HepG2 (cell line): ENCODE data around the gene FAM161A. TPM values are rescaled to one million over a fixed set of nuclear protein-coding genes. Genes with fewer than 3 reads are reported as not detected.

Experiments
- CENPT ChIP-seq: sonication (generic); formaldehyde crosslinking; IDR thresholded peaks from 2 replicates; pipeline ENCODE4 v1.8.0; 2022; ENCODE audit warnings: low read depth, mild to moderate bottlenecking, moderate library complexity, missing genetic modification reagents
- HNRNPUL1 ChIP-seq: fragments of 200-400 bp; formaldehyde crosslinking; IDR thresholded peaks from 2 replicates; pipeline ENCODE4 v1.6.1; 2017; ENCODE audit warnings: low read depth, mild to moderate bottlenecking, low read length, moderate library complexity
- HOXD1 ChIP-seq: sonication (generic); formaldehyde crosslinking; IDR thresholded peaks from 2 replicates; pipeline ENCODE4 v1.5.0; 2020; ENCODE audit warnings: missing genetic modification reagents
- JARID2 ChIP-seq: sonication (generic); formaldehyde crosslinking; IDR thresholded peaks from 2 replicates; pipeline ENCODE4 v1.8.1; 2023; ENCODE audit warnings: missing genetic modification reagents, inconsistent platforms; ENCODE audit not compliant: insufficient replicate concordance
- RARA ChIP-seq: IDR thresholded peaks from 2 replicates; pipeline ENCODE4 v1.6.1; 2016; ENCODE audit warnings: missing genetic modification reagents, missing compliant biosample characterization
- SALL2 ChIP-seq: sonication (generic); formaldehyde crosslinking; IDR thresholded peaks from 2 replicates; pipeline ENCODE4 v1.8.1; 2023; ENCODE audit warnings: mild to moderate bottlenecking, missing genetic modification reagents, inconsistent platforms
- SIX1 ChIP-seq: sonication (generic); formaldehyde crosslinking; IDR thresholded peaks from 2 replicates; pipeline ENCODE4 v1.4.0; 2020; ENCODE audit warnings: missing genetic modification reagents, borderline replicate concordance
- SRF ChIP-seq: IDR thresholded peaks from 2 replicates; pipeline ENCODE4 v1.6.1; 2011; ENCODE audit warnings: mild to moderate bottlenecking, low read depth, low read length, moderate library complexity
- TCF7 ChIP-seq: sonication (generic); IDR thresholded peaks from 2 replicates; pipeline ENCODE4 v1.6.1; 2016; ENCODE audit warnings: antibody characterized with exemption, low read depth
- ZBED4 ChIP-seq: sonication (generic); formaldehyde crosslinking; IDR thresholded peaks from 2 replicates; pipeline ENCODE4 v1.4.0; 2020; ENCODE audit warnings: missing genetic modification reagents, borderline replicate concordance
- ZFP36L2 ChIP-seq: sonication (generic); formaldehyde crosslinking; IDR thresholded peaks from 2 replicates; pipeline ENCODE4 v1.4.0; 2020; ENCODE audit warnings: missing genetic modification reagents
- ZFP82 ChIP-seq: sonication (generic); formaldehyde crosslinking; IDR thresholded peaks from 2 replicates; pipeline ENCODE4 v1.5.1; 2020; ENCODE audit warnings: mild to moderate bottlenecking, missing genetic modification reagents, borderline replicate concordance
- ZFP91 ChIP-seq: sonication (generic); formaldehyde crosslinking; IDR thresholded peaks from 2 replicates; pipeline ENCODE4 v1.9.0; 2022; ENCODE audit warnings: missing genetic modification reagents, mild to moderate bottlenecking, borderline replicate concordance
- ZNF326 ChIP-seq: sonication (generic); formaldehyde crosslinking; IDR thresholded peaks from 2 replicates; pipeline ENCODE4 v1.4.0; 2020; ENCODE audit warnings: missing genetic modification reagents, borderline replicate concordance
- ZNF557 ChIP-seq: sonication (generic); formaldehyde crosslinking; IDR thresholded peaks from 2 replicates; pipeline ENCODE4 v1.4.0; 2020; ENCODE audit warnings: missing genetic modification reagents
- ZNF569 ChIP-seq: sonication (generic); formaldehyde crosslinking; IDR thresholded peaks from 2 replicates; pipeline ENCODE4 v1.5.0; 2020; ENCODE audit warnings: mild to moderate bottlenecking, missing genetic modification reagents, moderate library complexity, borderline replicate concordance
- ZNF580 ChIP-seq: IDR thresholded peaks from 2 replicates; pipeline ENCODE4 v1.6.1; 2016; ENCODE audit warnings: low read depth, borderline replicate concordance
- ZNF597 ChIP-seq: sonication (generic); formaldehyde crosslinking; IDR thresholded peaks from 2 replicates; pipeline ENCODE4 v1.5.0; 2020; ENCODE audit warnings: missing genetic modification reagents
- ZNF615 ChIP-seq: sonication (generic); formaldehyde crosslinking; IDR thresholded peaks from 2 replicates; pipeline ENCODE4 v1.5.0; 2020; ENCODE audit warnings: mild to moderate bottlenecking, missing genetic modification reagents, borderline replicate concordance
- ZNF720 ChIP-seq: sonication (generic); formaldehyde crosslinking; IDR thresholded peaks from 2 replicates; pipeline ENCODE4 v1.4.0; 2020; ENCODE audit warnings: missing genetic modification reagents
- ZNF740 ChIP-seq: sonication (generic); formaldehyde crosslinking; IDR thresholded peaks from 2 replicates; pipeline ENCODE4 v1.4.0; 2020; ENCODE audit warnings: missing genetic modification reagents
- polyA plus RNA-seq, 8 experiments: library from polyadenylated mRNA; depleted of rRNA in 3 of 8; stranded (reverse) in 7 of 8; unstranded in 1 of 8; fragments of >200 nt; fragmentation: Illumina TruSeq in 4 of 8; extraction: Trizol in 4 of 8; gene quantifications; 2 replicates each; pipeline versions ENCODE4 v1.2.1 to v1.2.3, GENCODE V29; 2011 to 2016; ENCODE audit warnings: low read depth in 4 of 8, missing spikeins in 1 of 8, mixed read lengths in 1 of 8; ENCODE audit not compliant: insufficient read depth in 1 of 8
- total RNA-seq, 5 experiments: library from RNA; depleted of rRNA; stranded (reverse); fragments of >200 nt; fragmentation: Illumina TruSeq; extraction: Trizol; gene quantifications; 2 replicates each; pipeline ENCODE4 v1.2.3, GENCODE V29; 2016; ENCODE audit warnings: low read depth in 1 of 5

FAM161A gene
- total and polyA plus RNA-seq, 2 of the 13 experiments (the other 11 are each of a cell fraction or from before 2014, with no cell fraction given): 2.7 to 3.4 TPM

GRCh38 chr2:61888267-61889055 is 34.6 kb upstream of the FAM161A start, which contains the start of gene CCT4 (continued):
- TF ChIP-seq ZNF740 (CRISPR knock-in tag) (0 out of 2 replicates have a peak, but pooled peaks have one; percentile 44), SIX1 (CRISPR knock-in tag) (no peak), ZNF580 (CRISPR knock-in tag) (peak; percentile 88; the same call in 1 of the 2 replicates), ZNF720 (CRISPR knock-in tag) (no peak), JARID2 (CRISPR knock-in tag) (no peak), ZNF326 (CRISPR knock-in tag) (no peak), ZFP82 (CRISPR knock-in tag) (0 out of 2 replicates have a peak, but pooled peaks have one; percentile 88), ZNF569 (CRISPR knock-in tag) (peak; percentile 36; the same call in 1 of the 2 replicates), TCF7 (no peak), CENPT (CRISPR knock-in tag) (peak; percentile 72; the same call in 1 of the 2 replicates), ZBED4 (CRISPR knock-in tag) (peak; percentile 80; the same call in 1 of the 2 replicates), RARA (CRISPR knock-in tag) (peak; percentile 56), ZNF557 (peak; percentile 96), HNRNPUL1 (0 out of 2 replicates have a peak, but pooled peaks have one; percentile 76), ZNF615 (CRISPR knock-in tag) (no peak), ZNF597 (0 out of 2 replicates have a peak, but pooled peaks have one; percentile 58), ZFP91 (peak; percentile 97), SALL2 (CRISPR knock-in tag) (peak; percentile 99; the same call in 1 of the 2 replicates), HOXD1 (CRISPR knock-in tag) (peak; percentile 97), SRF (peak; percentile 46; the same call in 1 of the 2 replicates), ZFP36L2 (CRISPR knock-in tag) (no peak)
